Activated CD4-positive, alpha-beta T cell treated with anti-CD3 and anti-CD28 coated beads, Interleukin-2, amount 50 U/mL, for 24 hours (primary cell): ENCODE results near the gene RAD23B.

Experiments used
- DNase-seq, 2 donors: peaks; one replicate each; pipeline ENCODE4 v3.0.0-alpha.2; 2020; ENCODE audit warnings: low read depth in 1 of 2, low spot score in 1 of 2

The RAD23B gene

DNA sequence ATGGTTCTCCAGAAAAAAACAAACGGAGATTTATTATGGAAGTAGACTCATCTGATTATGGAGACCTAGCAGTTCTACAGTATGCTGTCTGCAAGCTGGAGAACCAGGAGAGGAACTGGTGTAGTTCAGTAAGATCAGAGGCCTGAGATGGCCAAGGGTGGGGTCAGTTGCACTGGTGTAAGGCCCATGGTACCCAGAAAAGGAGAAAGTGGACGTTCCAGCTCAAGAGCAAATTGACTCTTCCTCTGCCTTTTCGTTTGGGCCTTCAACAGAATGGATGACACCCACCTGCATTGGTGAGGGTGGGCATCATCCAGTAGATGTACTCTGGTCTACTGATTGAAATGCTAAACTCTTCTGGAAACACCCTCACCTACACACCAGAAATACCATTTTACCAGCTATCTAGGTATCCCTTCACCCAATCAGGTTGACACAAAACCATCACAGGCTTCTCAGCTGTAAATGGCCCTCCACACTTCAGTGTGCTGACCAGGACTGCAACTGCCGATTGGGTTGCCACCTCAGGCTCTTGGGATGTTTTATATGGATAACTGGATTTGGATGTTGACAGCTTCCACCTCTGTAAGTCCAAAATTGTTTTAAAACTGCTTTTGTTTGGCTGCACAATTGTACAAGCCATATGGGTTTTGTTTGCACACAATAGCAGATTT lies 51.2 kb downstream of the RAD23B start:
- no peak for DNase-seq

DNA sequence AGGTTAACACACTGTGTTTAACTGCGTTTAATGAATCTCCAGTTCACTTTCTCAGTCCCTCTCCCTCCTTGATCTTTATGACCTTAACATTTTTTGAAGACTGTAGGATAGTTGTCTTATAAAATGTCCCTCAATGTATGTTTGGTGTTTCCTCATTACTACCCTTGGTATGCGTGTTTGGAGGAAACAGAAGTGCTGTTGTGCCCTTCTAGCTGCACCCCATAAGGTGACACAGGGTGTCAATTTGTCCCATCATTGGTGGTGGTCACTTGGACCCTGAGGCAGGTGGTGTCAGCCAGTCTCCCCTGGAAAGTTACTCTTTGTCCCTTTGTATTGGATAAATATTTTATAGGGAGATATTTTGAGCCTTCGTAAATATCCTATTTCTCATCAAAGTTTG lies 52.3 kb downstream of the RAD23B start:
- no peak for DNase-seq

DNA sequence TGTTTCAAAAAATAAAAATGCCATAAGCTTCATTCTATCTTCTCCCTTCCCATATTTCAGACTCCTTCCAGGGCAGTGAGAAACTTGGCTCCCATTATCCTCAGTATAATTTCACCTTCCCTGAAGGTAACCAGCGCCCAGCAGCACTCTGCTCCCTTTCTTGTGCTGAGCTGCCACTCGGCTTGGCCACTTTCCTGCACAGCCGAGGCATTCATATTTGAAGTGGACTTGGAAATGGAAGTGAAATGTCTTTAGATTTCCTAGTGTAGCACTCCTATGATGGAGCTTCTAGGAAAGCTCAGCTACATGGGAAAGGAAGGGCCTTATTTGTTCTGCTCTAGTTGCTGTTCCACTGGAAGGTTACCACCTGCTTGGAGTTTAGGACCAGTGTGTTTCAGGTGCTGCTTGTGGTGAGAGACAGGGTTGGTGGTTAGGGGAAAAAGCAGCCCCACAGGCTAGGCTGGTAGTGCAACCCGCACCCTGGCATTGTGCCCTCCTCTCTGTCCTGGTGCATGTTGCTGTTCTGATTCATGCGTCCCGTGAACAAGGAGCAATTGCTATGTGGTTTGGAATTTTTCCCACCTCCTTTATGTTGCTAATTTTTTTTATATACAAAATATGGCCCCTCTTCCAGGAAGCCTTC lies 53.8 kb downstream of the RAD23B start:
- no peak for DNase-seq

DNA sequence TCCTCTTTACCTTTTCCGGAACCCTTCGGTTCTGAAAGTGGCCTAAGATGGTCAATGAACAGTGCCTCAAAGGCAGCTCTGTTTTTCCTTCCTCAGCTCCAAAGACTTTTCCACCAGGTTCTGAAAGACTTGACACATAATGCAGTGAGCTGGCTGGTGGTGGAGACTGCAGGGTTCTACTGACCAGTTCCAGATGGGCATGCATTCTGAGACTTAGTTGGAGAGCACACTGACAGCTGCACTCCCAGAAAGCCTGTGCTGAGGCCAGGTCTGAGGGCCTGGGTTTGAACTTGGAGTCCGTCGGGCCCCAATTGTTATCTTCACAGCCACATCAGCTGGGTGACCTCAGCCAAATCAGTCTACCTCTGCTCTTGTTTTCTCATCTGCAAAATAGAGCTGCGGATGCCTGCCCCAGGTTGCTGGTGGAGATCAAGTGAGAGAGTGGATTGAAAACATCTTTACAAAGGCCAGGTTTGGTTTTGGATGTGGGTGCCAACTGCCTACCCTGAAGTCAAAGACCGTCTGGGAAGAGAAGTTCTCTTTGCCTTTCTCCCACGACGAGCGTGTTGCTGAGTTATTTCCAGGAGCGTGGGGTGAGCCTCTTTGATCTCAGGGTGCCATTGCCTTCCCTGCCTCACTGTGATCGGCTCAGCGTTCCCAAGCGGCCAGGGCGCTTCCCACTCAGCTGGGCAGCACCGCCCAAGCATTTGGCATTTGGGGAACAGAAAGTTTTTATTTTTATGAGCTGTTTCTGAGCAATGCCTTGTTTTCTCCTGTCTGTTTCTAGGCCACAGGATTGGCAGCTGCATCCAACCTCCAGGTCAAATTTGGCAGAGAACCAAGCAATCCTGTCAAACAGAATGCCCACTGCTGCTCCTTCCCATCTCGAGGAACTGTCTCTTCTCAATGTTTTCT lies 54.9 kb downstream of the RAD23B start:
- no peak for DNase-seq

DNA sequence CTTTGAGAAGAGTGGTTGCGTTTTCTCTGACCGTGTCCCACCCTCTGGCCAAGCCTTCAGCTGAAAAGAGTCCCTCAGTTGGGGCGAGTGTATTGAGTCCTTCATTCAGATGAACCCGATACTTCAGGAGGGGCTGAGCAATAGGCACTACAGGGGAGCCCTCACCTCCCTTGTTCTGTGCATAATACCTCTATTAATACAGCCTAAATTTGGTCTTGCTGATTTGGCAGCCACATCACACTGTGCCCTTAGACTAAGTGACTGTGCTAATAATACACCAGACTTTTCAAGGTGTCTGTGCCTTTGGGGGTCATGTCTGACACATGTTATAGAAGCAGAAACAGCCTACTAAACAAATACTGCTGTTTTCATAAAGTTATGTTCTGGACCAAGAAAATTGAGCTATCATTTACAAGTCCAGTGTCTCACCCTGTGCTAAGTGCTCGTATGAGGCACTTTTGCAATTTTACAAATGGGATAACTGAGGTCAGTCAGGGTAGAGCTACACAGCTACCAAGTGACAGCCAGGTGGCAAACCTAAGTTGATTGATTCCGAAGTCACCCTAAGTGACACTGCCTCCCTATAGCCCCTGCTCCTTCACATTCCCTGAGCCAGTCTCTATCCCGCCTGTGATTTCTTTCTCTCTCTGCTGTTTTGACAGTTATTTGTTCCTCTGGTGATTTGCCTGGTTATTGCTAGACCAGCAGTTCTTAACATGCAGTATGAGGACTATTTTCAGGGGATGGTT lies 56.0 kb downstream of the RAD23B start:
- DNase-seq: no peak

DNA sequence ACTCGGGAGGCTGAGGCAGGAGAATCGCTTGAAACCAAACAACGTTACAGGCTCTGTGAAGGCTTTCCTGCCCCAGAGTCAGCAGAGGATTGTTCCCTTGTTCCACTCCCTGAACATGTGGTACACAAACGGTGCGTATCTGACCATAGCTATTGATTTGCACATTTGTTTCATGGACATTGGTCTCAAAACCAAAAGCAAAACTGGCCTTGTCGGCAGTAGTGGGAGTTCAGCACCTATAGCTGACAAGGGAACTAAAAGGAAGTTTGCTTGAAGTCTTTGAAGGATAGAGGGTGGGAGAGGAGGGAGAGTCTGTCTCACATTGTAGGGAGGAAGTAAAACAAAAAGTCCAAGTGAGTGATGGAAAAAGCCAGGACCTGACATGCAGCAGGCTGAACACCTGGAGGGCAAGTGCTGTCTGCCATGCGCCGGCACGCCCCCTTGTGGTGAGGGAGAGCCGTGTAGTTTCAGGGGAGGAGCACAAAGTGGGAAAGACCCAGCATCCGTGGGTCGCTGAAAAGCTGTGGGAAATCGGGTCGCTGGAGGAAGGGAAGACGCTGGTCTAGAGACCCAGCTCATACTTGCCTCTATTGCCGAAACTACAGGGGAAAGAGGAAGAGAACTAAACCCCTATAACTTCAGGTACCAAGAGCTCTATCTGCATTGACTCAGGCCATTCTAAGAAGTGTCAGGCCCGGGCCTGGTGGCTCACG lies 58.0 kb downstream of the RAD23B start:
- DNase-seq: peak; percentile 68 to 76

DNA sequence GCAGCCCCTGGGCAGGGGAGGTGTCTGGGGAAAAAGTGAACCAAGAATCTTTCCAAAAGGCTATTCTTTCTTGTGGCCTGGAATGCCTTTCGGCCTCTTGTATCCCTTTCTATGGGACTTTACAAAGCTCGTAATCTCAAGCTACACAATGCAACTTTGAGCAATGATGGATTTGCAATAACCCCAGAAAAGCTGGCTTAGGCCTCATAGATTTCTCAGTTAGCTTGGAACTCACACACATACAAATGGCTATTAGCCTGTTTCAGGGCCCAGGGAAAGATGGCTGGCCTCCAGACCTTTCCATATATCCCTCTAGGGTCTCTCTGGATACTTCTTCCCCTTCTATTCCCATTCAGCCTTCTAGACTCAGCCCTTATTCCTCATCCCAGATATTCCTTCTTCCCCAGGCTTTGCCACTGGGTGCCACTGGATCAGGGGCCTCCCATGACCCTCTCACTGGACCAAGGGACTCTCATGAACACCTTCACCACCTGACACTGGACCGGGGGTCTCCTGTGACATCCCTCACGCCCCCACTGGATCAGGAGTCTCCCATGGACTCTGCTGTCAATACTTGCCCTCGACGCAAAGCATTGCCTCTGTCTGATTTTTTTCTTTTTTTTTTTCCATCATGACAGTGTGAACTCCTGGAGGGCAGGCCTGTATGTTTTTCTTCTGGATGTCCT lies 59.5 kb downstream of the RAD23B start:
- no peak for DNase-seq

DNA sequence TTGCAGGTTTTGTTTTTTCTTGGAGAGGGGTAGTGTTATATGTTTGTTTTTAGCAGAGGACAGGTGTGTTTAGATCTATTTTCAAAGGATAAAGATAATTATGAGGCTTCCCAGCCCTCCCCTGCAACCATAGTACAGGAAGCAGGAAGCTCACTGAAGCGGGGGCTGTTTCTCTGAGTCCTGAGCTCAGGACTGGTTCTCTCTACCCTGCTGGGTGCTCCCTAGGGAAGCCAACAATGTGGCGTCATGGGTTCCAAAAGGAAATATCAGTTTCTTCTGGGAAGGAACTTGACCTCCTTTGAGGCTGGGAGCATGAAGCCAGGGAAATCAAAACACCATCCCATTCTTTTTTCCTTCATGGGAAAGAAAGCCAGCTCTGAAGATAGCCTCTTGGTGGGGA lies 62.2 kb downstream of the RAD23B start:
- no peak for DNase-seq

DNA sequence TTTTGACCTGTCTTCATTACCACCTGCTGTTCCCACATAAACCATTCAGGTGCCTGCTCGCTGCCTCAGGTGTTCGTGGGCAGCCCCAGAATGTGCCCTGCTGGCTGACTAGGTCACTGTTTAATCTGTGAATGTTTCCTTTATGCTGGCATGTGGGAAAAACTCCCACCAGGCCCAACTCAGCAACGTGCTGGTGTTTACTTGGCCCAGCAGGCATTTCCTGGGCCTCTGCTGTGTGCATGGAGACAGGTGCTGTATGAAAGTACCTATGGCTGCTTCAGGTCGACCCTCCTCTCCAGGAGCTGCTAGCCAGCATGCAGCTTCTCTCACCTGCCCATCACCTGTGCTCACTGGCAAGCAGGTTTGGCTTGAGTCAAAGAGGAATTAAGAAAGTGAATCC lies 65.8 kb downstream of the RAD23B start:
- no peak for DNase-seq

DNA sequence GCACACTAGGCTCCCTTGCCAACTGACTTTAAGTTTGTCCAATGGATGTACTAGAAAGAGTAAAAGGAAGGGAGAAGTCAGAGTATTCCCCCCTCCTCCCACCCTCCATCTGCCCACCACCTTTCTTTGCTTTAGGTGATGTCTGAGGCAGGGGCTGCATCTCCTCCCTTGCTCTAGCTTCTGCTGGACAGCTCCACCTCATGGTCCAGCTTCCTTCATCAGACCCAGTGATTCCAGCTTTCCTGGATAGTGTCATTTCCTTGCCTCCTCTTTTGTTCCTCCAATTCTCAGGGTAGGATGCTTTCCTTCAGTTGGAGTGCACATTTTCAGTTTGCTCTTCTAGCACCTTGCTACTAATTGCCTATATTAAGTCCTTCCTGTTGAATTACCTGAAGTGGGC lies 67.4 kb downstream of the RAD23B start:
- DNase-seq: no peak

DNA sequence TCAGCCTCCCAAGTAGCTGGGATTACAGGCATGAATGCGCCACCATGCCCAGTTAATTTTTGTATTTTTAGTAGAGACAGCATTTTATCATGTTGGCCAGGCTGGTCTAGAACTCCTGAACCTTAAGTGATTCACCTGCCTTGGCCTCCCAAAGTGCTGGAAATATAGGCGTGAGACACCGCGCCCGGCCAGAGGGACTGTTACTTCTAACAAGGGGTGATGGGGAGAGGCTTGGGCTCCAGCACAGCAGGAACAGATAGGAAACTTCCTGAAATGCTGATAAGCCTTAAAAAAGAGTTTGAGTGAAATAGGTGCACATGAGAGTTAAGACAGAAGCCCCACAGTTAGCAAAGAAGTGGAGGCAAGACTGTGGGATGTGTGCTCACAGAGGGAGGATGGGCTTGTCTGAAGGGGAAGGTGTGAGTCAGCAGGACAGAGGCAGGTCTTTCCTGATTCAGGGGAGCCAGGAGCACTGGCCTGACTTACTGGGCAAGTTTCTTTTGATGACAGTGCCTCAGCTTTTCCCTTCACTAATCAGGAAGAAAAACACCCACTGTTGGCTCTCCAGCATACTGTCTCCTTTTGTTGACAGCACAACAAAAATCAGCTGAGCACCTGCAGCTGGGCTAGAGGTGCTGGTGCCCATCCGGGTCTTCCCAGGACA lies 68.4 kb downstream of the RAD23B start:
- no peak for DNase-seq

DNA sequence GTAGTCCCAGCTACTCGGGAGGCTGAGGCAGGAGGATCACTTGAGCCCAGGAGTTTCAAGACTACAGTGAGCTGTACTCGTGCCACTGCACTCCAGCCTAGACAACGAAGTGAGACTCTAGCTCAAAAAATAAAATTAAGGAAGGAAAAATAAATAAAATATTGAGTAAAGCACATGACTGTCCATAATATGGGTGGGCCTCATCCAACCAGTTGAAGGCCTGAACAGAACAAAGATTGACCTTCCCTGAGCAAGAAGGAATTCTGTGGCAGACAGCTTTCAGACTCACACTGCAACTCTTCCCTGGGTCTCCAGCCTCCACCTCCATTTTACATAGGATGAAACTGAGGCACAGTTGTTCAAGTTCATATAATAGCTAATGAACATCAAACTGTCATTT lies 72.3 kb downstream of the RAD23B start:
- DNase-seq: no peak

DNA sequence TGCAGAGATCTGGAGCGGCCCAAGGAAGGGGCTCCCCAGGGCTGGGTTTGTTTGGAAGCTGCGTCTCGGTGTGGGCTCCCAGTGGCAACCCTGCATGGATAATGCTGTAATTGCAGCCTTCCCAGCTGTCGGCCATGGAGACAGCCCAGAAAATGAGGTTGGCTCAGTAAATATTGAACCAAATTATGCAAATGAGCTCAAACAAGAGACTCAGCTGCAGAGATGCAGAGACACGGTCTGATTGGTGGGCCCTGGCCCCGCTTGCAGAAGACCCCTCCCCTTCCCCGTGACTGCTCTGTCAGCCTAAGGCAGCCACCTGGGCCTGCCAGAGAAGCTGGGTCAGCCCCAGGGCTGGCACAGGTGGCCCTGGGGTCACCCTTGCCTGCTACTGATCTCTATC lies 75.9 kb downstream of the RAD23B start:
- DNase-seq: no peak

DNA sequence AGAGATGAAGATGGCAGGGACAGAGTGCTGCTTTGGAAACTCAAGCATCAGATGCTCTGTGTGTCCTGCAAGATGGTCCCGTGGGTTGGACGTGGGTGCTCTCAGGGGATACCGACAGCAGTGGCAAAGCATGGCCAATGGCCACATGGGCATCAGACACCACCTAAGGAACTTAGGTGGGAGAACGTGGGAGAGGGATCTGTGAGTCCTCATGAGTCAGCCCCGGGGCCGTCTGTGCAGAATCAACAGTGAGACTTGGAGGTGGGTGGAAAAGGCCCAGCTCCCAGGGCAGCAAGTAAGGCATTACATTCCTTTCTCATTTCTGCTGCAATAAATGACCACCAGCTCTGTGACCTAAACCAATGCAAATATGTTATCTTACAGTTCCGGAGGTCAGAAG lies 77.0 kb downstream of the RAD23B start:
- no peak for DNase-seq

DNA sequence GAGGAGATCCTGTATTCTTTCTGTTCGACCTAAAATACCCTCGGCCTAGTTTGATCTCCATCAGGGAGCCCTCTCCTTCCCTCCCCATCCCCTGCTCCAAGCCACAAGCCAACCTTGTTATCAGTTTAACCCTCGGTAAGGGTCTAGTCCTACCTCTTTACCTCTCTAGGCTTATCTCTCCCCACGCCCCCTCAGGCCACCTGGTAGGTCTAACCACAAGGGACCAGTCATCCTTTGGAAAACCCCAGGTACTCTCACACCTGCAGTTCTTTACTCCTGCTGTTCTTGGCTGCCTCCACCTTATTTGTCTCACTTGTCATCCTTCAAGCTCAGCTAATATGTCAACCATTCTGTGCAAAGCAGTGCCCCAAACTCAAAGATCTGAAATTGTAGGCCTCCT lies 78.7 kb downstream of the RAD23B start:
- no peak for DNase-seq

DNA sequence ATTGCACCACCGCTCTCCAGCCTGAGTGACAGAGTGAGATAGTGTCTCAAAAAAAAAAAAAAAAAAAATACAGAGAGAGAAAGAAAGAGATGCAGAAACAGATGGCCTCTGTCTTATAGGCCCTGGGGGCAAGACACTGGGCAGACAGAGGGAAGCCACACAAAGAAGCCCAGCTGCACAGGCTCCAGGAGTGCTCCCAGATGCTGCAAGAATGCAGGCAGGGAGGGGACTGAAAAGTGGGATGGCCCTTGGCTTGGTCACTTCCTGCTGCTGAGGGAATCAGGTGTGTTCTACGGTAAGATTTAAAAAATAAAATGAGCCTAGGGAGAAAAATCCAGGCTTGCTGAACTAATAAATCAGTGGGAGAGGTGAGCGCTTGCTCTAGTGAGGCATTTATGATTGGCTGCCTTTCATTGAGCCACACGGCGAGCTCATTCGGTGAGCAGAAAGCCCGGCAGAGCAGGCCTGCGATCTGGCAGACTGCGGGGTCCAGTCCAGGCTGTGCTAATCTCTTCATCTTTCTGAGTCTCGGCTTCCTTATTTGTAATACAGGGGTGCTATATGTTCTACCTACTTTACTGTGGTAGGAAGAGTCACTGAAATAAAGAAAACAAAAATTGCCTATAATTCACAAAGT lies 80.6 kb downstream of the RAD23B start:
- DNase-seq: no peak

DNA sequence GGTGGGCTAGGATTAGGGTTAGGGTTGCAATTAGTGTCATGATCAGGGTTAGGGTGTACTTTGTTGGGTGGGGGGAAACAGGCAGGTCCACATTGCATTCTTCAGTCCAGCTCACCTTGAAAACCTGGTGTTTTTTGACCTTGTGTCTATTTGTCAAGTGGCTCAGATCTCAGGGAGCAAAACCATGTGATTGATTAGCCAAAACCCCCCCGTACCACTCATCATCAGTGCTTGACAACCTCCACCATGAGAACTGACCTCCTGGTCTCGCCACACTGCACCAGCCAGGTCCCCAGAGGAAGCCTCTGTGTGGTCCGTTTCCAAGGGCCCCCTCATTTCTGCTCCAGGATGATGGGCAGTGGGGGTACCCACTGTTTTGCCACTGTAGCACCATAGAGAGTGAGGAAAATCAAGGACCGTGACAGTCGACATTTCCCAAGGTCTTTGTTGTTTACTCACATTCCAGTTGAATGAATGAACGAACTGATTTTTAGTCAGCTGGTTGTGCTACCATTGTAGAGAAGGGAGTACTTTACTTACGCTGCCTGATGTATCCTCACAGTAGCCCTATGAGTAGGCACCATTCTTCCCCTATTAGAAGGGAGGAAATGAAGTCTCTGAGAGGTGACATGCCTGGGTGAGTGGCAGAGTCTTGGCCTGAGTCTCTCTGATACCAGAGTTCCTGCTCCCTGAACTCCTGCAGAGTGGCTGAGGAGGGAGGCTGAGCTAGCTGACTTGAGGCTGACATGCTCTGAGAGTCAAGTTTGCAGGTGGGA lies 84.8 kb downstream of the RAD23B start:
- DNase-seq: no peak

DNA sequence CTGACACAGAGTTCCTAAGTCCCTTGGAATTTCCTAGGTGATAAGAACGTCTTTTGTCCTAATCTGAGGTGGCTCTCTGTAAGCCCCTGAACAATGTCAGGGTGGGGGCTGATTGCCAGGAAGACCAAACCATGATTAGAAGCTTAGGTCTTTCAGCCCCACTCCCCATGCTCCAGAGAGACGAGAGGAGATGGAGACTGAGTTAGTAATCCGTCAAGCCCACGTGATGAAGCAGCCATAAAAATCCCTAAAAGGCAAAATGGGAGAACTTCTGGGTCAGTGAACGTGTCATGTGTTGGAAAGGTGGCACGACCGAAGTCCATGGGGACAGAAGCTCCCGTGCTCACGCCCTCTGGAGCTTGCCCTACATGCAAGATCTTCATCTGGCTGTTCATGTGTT lies 85.6 kb downstream of the RAD23B start:
- no peak for DNase-seq
